Medulla oblongata (tissue), 1 donor: Measurements from ENCODE around the gene CSTPP1.
"Not testable (repeated sequence)": the region's sequence is repeated elsewhere in the genome, so short reads cannot be mapped to it uniquely, and the experiment has no call there.

ENCODE experiments used
- DNase-seq: peaks from one replicate; pipeline ENCODE4 v3.0.0-alpha.2; 2015; ENCODE audit errors: extremely low spot score

The CSTPP1 gene

GRCh38 chr11:46952553-46952952 lies 16.0 kb downstream of the CSTPP1 start:
- no peak for DNase-seq

DNA sequence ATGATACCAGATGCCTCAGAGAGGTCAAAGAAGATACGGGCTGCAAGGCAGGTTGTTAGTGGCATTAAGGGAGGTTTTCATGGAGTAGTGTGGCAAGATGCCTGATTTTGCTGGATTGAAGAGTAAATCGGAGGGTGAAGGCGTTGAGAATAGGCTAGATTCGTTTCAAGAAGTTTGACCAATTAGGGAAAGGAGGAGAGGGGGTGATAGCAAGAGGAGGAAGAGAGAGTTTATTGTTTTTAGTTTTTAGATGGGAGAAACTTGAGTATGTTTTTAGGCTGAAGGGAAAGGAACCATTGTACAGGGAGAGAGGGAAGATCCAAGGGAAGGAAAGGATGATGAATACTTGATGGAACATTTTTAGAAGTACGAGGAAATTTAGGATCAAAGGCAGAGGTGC lies 16.5 kb downstream of the CSTPP1 start:
- DNase-seq: no peak

- DNase-seq: no peak
These were observed 22.2 kb downstream of the CSTPP1 start for GRCh38 chr11:46958777-46959176.

GRCh38 chr11:46961041-46961440 lies 24.5 kb downstream of the CSTPP1 start:
- DNase-seq: no peak

DNA sequence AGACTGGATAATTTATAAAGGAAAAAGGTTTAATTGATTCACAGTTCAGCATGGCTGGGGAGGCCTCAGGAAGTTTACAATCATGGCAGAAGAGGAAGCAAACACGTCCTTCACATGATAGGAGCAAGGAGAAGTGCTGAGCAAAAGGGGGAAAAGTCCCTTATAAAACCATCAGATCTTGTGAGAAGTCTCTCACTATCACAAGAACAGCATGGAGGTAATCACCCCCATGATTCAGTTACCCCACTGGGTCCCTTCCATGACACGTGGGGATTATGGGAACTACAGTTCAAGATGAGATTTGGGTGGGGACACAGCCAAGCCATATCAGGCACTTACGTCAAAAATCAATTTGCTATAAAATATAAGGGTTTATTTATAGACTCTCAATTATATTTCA lies 25.3 kb downstream of the CSTPP1 start:
- DNase-seq: not testable (repeated sequence)

DNA sequence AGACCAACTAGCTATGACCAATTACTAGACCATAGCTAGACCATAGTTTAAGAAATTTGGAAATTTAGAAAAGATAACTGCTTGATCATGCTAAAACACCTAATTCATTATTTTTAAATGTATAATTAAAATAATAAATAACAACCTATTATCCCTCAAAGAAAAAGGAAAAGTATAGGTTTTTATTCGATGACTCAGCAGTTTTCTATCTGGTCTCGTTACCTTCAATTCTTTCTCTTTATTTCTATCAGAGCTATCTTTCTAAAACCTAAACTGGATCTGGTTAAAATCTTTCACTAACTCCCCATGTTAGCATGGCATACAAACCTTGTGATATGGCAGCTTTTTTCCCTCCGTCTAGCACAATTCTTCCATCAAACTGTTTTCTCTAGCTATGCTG lies 27.3 kb downstream of the CSTPP1 start:
- DNase-seq: no peak

GRCh38 chr11:46966773-46967172 lies 30.2 kb downstream of the CSTPP1 start:
- no peak for DNase-seq

- DNase-seq: no peak
These were observed 31.4 kb downstream of the CSTPP1 start for GRCh38 chr11:46967962-46968361.

DNA sequence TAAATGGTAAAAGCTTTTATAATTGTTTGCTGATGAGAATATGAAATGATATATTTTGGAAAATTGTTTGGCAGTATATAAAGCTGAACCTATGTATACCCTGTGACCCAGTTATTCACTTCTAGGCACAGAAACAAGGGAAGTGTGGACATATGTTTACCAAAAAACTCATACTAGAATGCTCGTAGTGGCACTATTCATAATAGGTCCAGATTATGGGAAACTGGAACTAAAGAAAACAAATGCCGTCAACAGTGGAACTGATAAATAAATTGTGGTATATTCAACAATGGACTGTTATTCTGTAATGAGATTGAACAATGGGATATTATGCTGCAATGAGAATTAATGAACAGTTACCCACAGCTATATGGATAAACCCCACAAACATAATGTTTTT lies 32.8 kb downstream of the CSTPP1 start:
- DNase-seq: no peak

GRCh38 chr11:46970913-46971625 lies 34.5 kb downstream of the CSTPP1 start:
- DNase-seq: no peak

DNA sequence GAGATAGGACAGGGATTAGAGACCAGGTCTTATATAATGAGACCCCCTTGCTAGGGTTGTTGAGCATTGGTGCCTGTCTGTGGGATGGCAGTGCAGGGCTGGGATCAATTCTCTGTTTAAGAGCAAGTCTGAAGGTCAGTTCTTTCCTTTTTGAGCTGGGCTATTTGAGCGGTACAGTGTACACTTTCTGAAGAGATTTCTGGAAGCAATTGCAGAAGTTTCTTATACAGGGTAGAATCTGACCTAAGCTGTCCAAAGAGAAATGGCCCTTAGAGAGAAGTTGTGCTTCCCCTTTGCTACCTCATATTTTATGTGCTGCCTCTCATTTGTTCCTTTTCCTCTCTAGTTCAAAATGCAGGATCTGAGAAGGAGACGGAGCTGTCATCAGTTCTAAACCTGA lies 35.8 kb downstream of the CSTPP1 start:
- DNase-seq: peak; percentile 64

- no peak for DNase-seq
These were observed 36.3 kb downstream of the CSTPP1 start for GRCh38 chr11:46972821-46973220.

DNA sequence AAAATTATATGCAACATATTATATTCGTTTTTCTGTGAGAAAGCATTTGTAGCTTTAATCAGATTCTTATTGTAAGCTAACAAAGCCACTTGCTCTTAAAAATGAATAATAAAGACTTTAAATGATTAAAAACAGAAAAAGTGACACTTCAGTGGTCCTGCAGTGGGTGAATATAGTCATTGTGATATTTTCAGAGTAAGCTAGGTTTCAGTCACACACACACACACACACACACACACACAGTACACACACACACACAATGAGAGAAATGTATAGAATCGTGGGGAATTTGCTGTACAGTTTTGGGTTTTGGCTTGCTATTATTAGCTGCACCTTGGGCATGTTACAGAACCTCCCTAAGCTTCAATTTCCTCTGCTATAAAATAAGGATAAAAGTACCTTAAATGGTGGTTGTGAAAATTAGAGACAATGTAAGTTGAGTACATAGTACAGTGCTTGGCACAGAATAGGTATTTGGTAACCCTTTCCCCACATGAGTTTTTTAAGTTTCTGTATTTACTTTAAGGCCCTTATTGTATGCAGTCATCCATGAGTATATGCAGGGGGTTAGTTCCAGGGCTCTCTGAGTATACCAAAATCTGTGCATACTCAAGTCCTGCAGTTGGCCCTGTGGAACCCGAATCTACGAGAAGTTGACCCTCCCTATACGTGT lies 39.8 kb downstream of the CSTPP1 start:
- no peak for DNase-seq

DNA sequence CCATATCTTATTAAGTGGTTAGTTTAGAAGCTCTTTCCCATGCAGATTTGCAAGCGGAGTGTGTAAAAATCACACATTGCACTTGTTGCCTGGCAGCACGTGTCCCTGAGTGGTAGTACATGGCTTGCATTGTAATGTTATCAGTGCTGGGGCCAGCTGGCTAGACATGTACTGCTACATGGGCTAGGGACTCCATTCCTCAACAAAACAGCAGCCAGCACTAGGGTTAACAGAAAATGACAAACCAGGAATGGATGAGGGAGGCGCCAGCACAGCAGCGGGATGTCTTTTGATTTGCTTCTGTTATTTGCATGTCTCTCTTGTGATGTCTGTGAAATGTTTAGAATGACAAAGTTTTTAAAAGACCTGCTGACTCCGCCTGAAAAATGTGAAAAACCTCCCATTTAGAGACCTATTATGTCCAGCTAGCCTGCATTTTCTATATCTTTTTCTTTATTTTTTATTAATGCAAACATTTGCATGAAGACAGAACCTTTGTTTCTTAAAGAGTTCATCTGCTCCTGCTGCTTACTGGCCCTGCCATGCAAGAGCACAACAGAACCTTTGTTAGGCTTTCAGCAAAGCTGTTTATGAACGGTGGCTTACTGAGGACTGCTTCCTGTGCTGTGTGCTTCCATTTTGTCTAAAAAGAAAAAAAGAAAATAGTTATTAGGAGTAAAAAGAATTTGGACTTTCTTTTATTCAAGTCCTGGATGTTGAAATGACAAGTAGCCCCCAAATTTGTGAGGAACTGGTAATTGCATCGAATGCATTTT lies 40.7 kb downstream of the CSTPP1 start:
- DNase-seq: peak; percentile 87

- DNase-seq: no peak
These were observed 41.5 kb downstream of the CSTPP1 start for GRCh38 chr11:46978005-46978491.

GRCh38 chr11:46979358-46979757 lies 42.8 kb downstream of the CSTPP1 start:
- no peak for DNase-seq

- no peak for DNase-seq
These were observed 44.9 kb downstream of the CSTPP1 start for GRCh38 chr11:46981436-46981835.

GRCh38 chr11:46982797-46983452 lies 46.4 kb downstream of the CSTPP1 start:
- DNase-seq: no peak

GRCh38 chr11:46983598-46983997 lies 47.0 kb downstream of the CSTPP1 start:
- DNase-seq: no peak

- no peak for DNase-seq
These were observed 48.0 kb downstream of the CSTPP1 start for GRCh38 chr11:46984548-46984947.

- no peak for DNase-seq
These were observed 48.4 kb downstream of the CSTPP1 start for GRCh38 chr11:46984987-46985386.

DNA sequence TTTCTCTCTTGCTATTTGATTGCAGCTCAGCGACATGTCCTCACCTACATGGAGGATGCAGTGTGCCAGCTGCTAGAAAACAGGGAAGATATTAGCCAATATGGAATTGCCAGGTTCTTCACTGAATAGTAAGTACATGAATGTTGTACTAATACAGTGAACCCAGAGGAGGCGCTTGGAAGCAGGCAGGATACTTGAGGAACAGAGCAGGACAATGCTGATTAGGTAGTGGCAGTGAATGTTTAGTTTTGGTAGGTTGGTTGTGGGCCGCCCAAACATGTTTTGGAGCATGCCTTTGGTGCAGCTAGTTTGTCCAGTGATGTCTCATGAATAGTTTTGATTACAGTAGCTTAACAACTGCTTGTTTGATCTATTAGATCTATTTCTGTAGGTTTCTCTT lies 50.6 kb downstream of the CSTPP1 start:
- DNase-seq: no peak
